ENCODE measurements around the gene PPP6R3. TPM values are rescaled to one million over a fixed set of nuclear protein-coding genes. Genes with fewer than 3 reads are reported as not detected.

The PPP6R3 gene
- total and polyA plus RNA-seq, 2 of the 13 experiments (the other 11 are each of a cell fraction or from before 2014, with no cell fraction given): 41.2 to 83.4 TPM

GRCh38 chr11:68459886-68460740 lies 439 bp upstream of the PPP6R3 start (continued):
- no peak for TF ChIP-seq ZNF619 (CRISPR knock-in tag; IDR thresholded peaks at IDR 0.05)
- 0 out of 2 replicates have a peak, but pooled peaks have one; percentile 9 for TF ChIP-seq ZBTB33 (CRISPR knock-in tag; IDR thresholded peaks at IDR 0.05)
- peak; percentile 80 for TF ChIP-seq MAZ (IDR thresholded peaks at IDR 0.05; ENCODE audit: borderline replicate concordance, low read depth, low read length)
- 0 out of 2 replicates have a peak, but pooled peaks have one; percentile 9 for TF ChIP-seq MAZ (CRISPR knock-in tag; IDR thresholded peaks at IDR 0.05; ENCODE audit: low read depth)
- TF ChIP-seq SOX6 (IDR thresholded peaks at IDR 0.05): no peak
- peak; percentile 90 for TF ChIP-seq SOX6 (CRISPR knock-in tag; IDR thresholded peaks at IDR 0.05)
- peak; percentile 62; the same call in 1 of the 2 replicates for TF ChIP-seq ERF (CRISPR knock-in tag; IDR thresholded peaks at IDR 0.05)
- TF ChIP-seq ZNF589 (CRISPR knock-in tag; conservative IDR thresholded peaks at IDR 0.05): 0 out of 2 replicates have a peak, but pooled peaks have one; percentile 63
- no peak for TF ChIP-seq THAP8 (CRISPR knock-in tag; IDR thresholded peaks at IDR 0.05; ENCODE audit: borderline replicate concordance)
- TF ChIP-seq ZNF350 (CRISPR knock-in tag; IDR thresholded peaks at IDR 0.05; ENCODE audit: borderline replicate concordance, low read depth): peak; percentile 90; the same call in 1 of the 2 replicates
- TF ChIP-seq ZNF562 (CRISPR knock-in tag; IDR thresholded peaks at IDR 0.05; ENCODE audit: borderline replicate concordance): no peak
- TF ChIP-seq ZNF362 (CRISPR knock-in tag; IDR thresholded peaks at IDR 0.05; ENCODE audit: borderline replicate concordance): peak; percentile 33; the same call in 1 of the 2 replicates
- TF ChIP-seq ZNF382 (CRISPR knock-in tag; IDR thresholded peaks at IDR 0.05; ENCODE audit: borderline replicate concordance): no peak
- no peak for TF ChIP-seq CREBL2 (CRISPR knock-in tag; IDR thresholded peaks at IDR 0.05; ENCODE audit: borderline replicate concordance)
- TF ChIP-seq RFX5 (IDR thresholded peaks at IDR 0.05; ENCODE audit: low read depth, low read length): peak; percentile 88
- TF ChIP-seq POLR2G (IDR thresholded peaks at IDR 0.05; ENCODE audit: low read depth, low read length): peak; percentile 59; the same call in 1 of the 2 replicates
- TF ChIP-seq FOXO4 (CRISPR knock-in tag; conservative IDR thresholded peaks at IDR 0.05): 0 out of 2 replicates have a peak, but pooled peaks have one; percentile 80
- TF ChIP-seq KDM5B (CRISPR knock-in tag; IDR thresholded peaks at IDR 0.05; ENCODE audit: borderline replicate concordance): 0 out of 2 replicates have a peak, but pooled peaks have one; percentile 48
- TF ChIP-seq EEA1 (CRISPR knock-in tag; IDR thresholded peaks at IDR 0.05; ENCODE audit: borderline replicate concordance): no peak
- 0 out of 2 replicates have a peak, but pooled peaks have one; percentile 23 for TF ChIP-seq KDM4B (CRISPR knock-in tag; IDR thresholded peaks at IDR 0.05)
- TF ChIP-seq HOMEZ (CRISPR knock-in tag; IDR thresholded peaks at IDR 0.05; ENCODE audit: low read depth): 0 out of 2 replicates have a peak, but pooled peaks have one; percentile 16
